ENCODE measurements around the gene CARS1.

Gene CARS1

DNA sequence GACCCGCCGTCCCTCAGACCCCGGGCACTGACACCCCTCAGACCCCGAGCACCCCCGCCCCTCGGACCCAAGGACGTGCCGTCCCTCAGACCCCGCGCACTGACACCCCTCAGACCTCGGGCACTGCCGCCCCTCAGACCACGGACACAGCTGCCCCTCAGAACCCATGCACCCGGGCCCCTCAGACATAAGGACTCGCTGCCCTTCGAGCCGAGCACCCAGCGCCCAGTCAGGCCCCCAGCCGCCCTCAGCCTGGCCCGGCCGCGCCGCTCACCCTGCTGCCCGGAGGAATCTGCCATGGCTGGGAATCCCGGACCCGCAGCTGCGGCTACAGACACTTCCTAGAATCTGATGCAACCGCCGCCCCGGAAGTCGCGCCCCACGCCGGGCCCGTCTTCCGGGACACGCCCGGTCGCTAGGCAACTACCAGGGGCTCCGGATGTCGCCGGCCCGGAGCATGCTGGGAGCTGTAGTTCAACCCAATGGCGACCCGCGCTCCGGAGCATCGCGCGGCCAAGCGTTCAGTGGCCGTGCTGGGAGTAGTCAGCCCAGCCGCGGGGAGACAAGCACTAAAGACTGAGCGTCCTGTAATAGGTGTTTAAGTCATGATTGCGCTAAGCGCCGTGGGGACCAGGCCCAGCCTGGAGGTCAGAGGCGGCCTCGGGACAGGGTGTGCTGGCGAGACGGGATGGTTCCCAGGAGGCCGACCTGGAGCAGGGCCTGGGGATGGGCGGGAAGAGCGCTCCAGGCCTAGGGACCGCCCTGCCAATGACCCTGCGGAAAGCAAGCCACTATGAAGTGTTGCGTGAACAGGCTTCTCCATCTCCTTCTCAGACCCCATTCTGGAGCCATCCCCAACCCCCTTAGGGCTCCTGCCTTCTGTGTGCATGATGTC is at the start of gene CARS1:
Gene CARS1 (minus strand): TSS at position 355 of the 895 bp plus-strand sequence. CDS start 56 bp downstream, at position 299.
- DNase-seq, result peak; percentile 93 to 94

DNA sequence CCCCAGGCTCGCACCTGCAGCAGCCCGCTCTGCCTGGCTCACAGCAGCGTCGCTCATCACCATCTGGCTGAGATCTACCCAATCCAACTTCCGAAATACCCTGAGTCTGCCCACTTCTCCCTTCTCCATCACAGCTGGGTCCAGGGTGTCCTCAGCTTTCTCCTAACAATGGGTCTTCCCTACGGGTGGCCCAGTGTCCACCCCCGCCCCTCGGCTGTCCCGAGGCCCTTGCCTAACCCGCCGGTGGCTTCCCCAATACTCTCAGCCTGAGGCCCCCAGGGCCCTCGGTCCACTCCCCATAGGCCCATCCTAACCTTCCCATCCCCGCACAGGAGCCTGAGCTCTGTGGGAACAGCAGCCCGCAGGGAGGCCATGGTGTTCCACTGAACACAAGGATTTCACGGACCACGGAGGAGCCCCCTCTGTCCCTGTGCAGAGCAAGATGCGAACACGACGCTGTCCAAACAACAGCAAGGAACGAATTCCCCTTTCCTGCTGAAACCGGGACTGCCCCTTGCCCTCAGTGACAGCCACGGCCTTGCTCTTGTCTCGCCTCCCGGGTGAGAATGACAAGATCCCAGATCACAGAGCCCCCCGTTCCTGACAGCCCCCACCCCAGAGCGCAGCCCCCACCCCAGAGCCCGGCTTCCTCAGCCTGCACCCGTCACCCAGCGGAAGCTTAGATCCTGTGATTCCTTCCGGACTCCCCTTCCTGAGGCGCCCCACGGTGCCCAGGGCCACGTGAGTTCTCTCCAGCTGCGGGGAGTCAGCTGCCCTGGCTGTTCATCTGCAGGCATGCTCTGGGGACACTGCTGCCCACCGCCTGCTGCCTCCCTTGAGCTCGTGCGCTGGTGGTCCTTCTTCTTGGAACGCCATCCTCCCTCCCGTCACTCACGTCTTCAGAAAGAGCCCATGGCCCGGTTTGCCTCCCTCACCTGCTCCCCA is 48.8 kb upstream of the CARS1 start:
- peak in 1 of 2 donors; percentile 4 for DNase-seq

DNA sequence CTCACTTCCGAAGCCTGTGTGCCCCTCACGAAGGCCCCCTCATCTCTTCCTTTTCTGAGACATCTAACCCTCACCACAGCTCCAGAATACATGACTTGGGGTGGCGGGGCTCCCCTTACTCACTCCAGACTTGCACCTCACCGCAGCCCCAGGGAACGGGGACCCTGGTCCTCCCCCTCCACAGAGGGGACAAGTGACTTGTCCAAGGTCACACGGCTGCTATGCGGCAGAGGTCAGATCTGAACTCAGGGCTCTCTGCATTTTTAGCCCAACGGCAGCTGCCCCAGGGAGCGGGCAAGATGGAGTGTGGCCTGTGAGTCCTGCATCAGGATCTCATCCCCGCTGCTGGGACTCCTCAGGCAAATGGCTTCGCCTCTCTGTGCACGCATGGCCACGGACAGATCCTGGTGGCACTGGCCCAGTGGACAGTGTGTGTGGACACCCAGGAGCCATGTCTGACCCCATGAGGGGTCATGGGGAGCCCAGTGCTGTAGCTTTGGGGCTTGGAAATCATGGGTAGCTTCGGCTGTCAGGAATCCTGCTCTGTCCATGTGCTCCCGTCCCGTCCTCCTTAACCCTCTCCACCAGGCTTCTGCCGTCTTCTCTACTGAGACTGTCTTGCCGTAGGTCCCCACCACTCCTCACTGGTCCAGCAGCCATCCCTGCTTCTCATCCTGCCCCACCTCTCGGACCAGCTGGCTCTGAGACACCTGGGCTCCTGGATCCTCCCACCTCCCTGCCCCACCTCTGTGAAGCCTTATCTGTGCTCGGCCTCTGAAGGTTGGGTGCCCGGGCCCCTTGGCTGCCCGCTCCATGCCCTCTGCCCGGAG is 48.0 kb upstream of the CARS1 start:
- no peak for DNase-seq

DNA sequence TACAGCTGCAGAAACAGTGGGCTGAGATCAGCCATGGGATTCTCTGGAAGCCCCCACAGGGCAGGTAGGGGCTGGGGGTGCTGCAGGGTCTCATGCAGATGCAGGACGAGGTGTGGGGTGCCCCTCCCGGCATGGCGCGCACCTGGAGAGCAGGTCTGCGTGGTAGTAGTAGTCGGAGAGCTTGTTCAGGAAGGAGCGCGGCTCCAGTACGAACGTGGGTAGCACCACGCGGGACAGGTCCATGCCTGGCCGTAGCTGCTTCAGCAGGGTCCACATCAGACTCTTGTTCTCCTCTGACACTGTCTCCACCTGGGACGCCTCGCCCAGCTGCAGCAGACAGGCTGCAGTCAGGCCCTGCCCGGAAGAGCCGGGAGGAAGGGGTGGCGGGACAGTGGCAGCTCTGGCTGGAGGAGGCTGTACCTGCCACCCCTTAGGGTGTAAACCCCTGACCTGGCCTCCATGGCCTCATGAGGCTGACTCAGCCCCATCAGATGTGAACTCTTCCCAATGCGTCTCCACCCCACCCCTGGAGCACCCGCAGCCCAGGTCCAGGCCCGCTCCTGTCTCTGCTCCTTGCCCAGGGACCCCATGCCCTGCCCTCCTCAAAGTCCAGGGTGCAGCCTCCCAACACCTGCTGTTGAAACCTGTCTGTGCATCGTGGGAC is 47.0 kb upstream of the CARS1 start:
- no peak for DNase-seq

DNA sequence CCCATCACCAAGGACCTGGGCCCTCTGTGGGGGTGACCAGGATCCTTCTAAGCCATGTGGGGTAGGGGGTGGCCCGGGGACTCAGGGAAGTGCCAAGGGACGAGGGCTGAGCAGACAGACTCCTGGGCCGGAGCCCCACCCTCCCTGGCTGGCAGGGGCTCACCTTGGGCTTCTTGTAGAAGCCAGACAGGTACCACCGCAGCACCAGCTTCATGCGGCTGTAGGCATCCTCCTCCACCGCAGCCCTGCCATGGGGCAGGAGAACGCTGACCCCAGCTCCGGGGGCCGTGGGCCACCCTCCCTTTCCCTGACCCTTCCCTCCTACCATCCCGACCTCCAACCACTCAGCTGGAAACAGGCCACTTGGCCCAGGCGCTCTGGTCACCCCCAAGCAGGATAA is 45.9 kb upstream of the CARS1 start:
- DNase-seq, result no peak

DNA sequence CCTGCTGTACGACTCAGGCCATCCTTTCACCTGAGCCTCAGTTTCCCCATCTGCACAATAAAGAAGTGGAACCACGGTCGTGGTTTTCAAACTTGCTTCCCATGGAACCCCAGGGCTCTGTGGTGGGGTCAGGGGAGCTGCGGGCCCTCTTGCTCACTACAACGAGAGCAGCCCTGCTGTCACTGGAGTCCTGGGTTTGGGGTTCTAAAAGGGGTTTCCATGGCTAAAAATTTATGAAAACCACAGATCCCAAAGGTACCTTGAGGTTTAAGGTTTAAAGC is 45.4 kb upstream of the CARS1 start:
- DNase-seq, result no peak

DNA sequence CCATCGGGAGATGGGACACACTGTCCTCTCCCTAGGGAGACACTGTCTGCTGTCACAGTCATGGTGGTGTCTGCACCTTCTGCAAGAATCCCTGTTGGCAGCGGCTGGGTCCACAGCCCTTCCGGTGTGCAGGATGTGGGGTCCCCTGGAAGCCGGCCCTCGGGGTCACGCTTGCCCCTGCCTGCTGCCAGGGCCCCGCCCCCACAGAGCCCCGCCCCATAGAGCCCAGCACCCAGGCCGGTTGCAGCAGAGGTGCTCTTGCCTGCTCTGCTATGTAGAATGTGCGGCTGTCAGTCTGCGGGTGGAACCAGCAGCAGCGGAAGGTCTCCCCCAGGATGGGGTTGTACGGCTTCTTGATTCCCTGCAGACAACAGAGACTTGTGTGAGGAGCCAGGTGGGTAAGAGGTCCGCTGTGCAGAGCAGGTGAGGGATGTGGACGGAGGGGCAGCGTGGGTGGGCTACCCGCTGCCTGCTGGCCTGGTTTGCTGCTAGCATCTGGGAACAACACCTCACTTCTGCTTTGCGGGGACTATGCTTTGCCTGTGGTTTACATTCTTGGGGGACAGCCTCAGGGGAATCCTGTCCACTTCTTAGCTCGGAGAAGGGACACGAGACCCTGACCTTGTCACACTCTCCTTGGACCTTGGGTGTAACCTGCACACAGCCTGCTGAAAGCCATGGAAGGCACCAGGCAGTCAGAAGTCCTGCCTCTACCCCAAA is 44.9 kb upstream of the CARS1 start:
- DNase-seq, result no peak

DNA sequence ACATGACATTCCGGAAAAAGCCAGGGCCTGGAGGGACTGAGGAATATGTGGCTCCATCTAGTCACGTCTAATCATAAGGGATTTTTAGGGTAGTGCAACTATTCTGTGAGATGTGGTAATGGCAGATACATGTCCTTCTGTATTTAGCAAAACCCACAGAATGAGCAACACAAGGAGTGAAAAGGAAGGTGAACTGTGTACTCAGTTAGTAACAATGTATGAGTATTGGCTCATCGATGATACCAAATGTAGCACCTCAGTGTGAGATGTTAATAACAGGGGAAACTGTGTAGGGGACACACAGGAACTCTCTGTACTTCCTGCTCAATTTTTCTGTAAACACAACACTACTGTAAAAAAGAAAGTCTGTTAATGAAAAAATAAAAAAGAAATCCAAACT is 42.0 kb upstream of the CARS1 start:
- DNase-seq, result peak in 1 of 2 donors; percentile 14

DNA sequence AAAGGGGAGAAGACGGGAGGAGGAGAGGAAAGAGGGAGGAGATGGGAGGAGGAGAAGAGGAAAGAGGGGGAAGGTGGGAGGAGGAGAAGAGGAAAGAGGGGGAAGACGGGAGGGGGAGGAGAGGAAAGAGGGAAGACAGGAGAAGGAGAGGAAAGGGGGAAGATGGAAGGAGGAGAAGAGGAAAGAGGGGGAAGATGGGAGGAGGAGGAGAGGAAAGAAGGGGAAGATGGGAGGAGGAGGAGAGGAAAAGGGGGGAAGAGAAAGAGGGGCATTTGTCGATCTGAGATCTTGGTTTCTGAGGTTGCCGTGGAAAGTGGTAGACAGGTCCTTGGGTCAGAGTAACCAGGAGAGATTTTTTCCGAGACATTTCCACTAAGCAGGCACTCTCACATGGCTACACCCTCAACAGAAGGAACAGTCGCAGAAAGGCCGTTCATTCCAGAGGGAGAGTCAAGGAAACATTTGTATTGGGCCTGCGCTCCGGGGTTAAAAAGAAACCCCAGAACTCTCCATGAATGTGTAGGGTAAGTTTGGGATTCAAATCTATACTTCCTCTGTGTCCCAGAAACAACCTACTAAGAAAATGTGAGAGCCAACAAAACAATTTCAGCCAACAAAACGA is 39.8 kb upstream of the CARS1 start:
- no peak for DNase-seq

DNA sequence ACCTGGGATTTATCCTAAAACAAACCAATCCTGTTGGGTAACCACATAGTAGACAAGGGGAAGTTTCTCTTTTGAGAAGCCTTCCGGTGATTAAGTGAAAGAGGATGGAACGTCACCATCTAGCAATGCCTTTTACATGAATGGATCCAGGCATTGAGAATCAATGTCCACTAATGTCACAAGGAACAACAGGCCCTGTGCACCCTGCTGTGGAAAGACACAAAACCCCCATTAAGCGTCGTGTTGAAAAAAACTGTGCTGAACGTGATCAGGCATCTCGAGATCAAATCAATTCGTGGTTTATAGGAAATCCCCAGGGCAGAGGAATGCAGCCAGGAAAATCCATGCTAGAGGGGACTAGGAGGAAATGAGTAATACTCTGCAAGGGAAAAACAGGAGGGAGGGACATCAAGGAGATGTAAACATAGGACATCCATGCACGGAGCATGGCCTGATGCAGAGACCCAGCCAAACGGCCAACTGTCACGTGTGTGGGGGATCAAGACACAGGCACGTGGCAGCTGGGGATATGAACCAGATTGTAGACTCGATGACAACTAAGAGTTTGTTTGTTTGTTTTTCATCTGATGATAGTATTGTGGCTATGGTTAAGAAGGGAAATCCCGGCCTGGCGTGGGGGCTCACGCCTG is 38.6 kb upstream of the CARS1 start:
- no peak for DNase-seq

DNA sequence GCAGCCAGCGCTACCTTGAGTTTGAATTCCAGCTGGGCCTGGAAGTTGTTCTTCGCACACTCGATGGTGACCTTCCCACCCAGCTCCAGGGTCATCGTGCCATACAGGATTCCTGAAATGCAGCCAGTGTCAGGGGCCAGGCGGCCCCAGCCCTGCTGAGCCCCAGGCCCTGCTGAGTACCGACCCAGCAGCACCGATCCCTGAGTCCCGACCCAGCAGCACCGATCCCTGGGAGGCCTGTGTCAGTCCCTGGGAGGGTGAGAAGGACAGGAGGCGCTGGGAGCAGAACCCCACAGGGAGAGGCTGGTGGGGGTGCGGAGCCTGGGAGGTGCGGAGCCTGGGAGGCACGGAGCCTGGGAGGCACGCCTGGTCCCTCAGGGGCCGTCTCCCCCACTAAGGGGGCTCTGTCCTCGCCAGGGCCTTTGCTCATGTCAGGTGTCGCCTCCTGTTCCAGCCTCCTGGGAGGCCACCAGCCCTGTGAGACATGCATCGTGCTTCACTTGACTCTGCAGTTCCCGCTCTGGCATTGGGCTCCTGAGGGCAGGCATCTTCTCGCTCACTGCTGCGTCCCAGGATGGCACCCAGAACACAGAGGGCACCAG is 37.1 kb upstream of the CARS1 start:
- DNase-seq, result no peak

DNA sequence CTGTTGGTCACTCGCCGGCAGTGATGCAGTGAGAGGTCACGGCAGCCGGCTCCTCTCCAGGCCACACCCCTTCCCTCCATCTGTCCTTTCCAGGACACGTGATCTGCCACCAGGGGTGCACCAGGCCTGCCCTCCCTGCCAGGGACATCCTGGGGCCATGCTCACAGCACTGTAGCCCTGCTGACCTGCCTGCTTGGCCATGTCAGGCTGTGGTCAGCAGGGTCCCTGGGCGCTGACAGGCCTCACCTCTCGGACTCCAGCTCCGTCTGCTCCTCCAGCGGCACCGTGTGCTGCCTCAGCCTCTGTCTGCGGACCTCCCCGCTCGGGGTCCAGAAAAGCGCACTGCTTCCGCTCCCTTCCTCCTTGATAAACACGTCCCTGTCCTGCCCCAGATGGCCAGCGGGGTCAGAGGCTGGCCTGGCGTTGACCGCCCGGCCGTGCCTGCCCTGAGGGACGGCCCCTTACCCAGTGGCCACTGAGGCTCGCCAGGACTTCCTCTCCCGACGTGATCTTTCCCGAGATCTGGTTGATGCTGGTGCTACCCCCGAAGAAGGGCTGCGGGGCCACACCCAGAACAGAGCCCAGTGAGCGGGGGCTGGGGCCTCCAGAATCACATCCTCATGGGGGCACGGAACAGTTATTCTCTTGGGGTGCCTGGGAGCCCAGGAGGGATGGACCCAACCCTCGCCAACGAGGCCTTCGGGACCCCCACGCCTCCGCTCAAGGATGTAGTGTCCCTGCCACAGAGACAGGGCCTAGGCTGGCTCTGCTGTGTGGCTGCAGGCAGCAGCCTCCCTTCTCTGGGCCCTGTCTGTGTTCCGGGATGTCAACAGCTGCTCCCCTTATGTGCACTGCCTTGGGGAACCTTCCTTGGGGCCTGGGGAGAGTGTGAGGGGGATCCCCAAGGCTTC is 36.3 kb upstream of the CARS1 start:
- no peak for DNase-seq

DNA sequence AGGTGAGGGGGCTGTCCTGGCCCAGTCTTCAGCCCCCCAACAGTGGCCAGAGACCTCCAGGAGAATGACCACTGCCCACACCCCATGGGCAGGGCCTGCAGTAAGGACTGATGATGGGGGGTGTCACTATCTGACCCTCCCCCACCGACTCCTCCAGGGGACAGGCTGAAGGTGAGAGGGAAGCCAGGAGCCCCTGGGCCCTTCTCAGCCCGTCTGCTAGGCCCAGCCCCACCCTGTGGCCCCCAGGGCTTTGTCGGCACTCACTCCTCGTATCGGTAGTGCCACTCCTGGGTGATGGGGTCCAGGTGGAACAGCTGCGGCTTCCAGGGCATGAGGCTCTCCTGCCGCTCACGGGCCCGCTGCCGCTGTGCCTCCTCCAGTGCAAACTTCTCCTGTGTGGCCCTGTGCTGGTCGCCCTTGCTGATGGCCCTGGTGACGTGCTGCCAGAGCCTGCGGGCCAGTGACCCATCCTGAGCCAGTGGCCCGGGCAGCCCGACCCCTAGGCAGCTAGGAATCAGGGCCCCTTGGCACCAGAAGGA is 35.4 kb upstream of the CARS1 start:
- DNase-seq, result no peak

DNA sequence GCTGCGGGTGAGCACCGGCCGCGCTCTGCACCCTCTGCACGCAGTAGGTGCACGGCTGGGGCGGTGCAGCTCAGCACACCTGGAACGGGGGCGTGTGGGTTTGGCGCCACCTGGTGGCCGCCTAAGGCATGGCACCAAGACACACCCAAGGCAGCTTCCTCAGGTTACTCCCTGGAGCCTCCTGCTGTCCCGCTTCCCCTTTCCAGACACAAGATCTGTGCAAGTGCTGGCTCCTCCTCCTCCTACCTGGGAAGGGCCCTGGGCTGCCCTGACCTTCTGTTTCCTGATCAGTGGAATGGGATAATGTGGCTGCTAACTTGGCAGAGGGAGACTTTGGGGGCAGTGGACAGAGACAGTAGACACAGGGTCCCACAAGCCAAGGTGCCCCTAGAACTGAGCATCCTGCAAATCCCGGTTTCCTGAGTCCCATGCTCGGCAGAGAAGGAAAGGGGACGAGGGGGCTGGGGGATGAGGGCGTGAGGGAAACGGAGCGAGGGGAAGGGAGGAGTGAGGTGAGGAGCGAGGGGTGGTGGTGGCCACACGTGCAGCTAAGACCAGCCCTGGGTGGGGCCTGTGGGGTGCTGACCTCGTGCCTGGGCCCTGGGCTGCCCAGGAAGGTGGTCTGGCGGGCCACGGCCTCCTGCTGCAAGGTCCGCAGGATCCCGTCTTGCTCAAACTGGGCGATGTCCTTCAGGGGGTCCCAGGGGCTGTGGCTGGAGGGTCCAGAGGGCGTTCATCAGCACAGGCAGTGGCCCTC is 34.8 kb upstream of the CARS1 start:
- DNase-seq, result peak; percentile 69 to 77

DNA sequence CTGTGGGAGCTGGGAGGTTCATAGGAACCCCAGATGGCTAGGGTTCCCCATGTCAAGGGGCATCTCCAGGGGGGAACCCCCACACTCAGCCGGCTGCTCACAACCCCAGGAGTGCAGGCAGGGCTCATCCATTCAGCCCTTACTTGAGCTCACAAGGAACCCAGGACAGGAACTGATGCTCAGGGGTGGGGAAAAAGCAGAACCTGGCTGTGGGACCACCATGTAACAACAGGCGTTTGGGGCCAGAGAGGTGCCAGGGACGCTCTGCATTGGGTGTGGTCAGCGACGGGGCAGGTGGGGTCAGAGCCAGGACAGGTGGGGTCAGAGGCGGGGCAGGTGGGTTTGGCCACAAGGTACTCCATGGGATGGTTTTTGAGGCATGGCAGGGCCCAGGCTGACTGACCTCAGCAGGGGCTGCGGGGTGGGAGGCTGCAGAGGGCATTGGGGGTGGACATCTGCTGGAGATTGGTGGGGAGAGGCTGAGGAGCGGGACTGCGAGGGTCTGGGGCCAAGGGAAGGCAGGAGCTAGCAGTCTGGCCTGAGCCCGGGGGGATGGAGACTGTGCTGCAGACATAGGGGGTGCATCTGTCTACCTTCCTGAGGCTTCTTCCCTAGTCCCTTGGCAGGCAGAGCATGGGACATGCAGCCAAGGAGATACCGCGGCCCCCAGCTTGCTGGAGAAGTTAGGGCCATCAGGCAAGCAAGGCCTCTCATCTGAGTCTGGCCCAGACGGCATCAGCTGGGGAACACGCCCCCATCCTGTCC is 34.0 kb upstream of the CARS1 start:
- no peak for DNase-seq

DNA sequence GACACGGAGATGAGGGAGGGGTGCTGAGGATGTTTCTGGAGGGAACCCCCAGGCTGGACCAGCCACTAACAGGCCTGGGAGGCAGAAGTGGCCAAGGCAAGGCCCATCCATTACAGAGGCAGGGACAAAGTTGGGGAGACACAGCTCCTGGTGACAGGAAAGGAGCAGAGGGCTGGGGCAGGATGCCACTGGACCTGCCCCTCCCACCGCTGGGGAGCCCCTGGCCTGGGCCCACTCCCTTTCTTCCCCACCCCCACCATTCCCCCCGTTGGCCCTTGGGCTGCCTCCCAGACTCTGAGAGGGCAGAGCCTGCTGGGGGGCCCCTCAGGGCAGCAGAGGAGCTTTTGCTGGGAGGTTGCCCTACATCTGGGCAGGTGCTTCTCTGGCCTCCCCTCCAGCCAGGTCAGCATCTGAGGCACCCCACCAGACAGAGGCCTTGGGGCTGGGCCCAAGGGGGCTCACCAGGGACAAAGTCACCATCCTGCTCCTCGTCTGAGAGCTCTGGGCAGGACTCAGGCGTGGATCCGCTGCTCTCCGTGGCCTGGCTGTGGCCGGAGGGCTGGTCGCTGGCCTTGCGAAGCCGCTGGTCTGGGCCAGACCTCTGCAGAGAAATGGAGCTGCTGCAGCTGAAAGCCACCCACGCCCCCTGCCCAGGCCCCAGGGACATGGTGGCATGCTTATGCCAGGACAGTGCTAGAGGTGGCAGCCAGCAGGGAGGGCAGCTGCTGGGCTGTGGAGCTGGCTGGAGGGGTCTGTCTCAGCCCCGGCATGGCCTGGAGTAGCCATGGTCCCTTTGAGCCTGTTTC is 33.1 kb upstream of the CARS1 start:
- no peak for DNase-seq

Data from CD4-positive, alpha-beta T cell treated with Interleukin-4 for 1 hour (primary cell).